Kidney tubule cell (primary cell): ENCODE data around the gene MMEL1.

Source experiments
- DNase-seq: peaks from one replicate; pipeline ENCODE4 v3.0.0-alpha.2; 2018; ENCODE audit warnings: low spot score

MMEL1 gene

DNA sequence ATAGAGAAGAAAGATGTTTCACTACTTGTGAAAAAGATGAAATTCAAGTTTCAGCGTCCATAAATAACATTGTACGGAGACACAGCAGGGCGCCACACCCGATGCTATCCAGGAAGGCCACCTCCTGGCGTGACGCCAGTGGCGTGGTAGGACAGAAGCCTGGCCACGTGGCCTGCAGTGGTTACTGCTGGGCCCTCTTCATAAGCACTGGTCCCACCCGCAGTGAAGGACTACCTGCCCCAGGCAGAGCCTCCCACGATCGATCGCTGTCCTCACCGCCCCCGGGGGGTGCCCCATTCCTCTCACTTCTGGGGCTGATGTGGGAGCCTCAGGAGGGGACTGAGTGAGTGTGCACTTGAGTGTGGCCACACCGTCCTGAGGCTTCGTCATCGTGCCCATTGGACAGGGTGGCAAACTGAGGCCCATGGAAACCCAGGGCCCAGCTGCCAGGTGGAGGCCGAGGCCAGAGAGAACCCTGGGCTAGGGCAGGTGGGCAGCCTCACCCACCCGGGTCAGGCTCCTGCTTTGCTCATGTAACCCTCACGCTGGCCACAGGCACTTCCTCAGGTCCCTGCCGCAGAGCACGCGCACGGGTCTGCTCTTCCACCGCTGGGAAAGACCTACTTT is 91.1 kb downstream of the MMEL1 start:
- DNase-seq: no peak

DNA sequence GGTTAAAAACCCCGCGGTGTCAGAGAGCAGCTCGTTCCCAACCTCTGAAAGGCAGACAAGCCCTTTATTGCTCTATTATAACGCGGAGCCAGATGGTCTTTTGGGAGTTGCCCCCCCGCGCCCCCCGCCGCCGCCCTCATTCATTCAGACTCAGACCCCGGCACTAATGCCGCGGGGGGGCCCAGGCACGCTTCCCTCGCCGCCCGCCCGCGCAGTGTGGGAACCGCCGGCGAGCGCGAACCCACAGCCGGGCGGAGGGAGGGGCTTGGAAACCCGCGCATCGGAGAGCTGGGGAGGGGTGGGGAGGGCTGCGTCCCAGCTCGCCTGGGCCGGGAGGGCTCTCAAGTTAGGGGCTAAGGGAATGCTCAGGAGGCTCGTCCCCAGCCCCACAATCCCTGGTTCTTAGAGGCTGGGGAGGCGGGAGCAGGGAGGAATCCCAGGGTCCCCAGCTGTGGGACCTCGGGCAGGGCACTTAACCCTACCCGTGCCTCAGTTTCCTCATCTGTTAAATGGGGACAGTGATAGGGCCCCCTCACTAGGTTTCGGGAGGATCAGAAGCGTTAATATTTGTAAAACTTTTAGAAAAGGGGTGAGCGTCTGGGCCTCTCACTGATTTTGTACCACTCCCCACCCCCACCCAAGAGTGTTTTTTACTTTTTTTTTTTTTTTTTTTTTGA is 91.9 kb downstream of the MMEL1 start:
- DNase-seq: no peak
